ENCODE measurements around the gene CPT2.

- no peak for TF ChIP-seq EZH2phosphoT487 (IDR thresholded peaks at IDR 0.05; ENCODE audit: insufficient read depth, low read depth)
- no peak for TF ChIP-seq EZH2 (IDR thresholded peaks at IDR 0.05; ENCODE audit: insufficient read depth, poor library complexity, severe bottlenecking)
These were observed 10.2 kb downstream of the CPT2 start for GRCh38 chr1:53206735-53207379.

Measured in GM23248 (cell line).